HUES6 (cell line): ENCODE data around the gene CARD11.

Experiments
- H3K27ac ChIP-seq: 2 replicates; pipeline ENCODE4 v1.7.0; 2013; ENCODE audit warnings: low read depth, mild to moderate bottlenecking, low read length, inconsistent platforms
- H3K27me3 ChIP-seq: 2 replicates; pipeline ENCODE4 v1.6.1; 2013; ENCODE audit warnings: low read length; ENCODE audit not compliant: control insufficient read depth, insufficient read depth
- H3K36me3 ChIP-seq: 2 replicates; pipeline ENCODE4 v1.6.1; 2013; ENCODE audit warnings: low read length; ENCODE audit not compliant: control insufficient read depth, insufficient read depth
- H3K4me1 ChIP-seq: 2 replicates; pipeline ENCODE4 v1.6.1; 2013; ENCODE audit warnings: low read length; ENCODE audit not compliant: control insufficient read depth, insufficient read depth
- H3K4me3 ChIP-seq: 2 replicates; pipeline ENCODE4 v1.5.1; 2013; ENCODE audit warnings: low read depth, low read length
- H3K9ac ChIP-seq: one replicate; pipeline ENCODE4 v1.6.1; 2013; ENCODE audit warnings: mild to moderate bottlenecking, low read length
- H3K9me3 ChIP-seq: 2 replicates; pipeline ENCODE4 v1.6.1; 2013; ENCODE audit warnings: low read depth, low read length; ENCODE audit not compliant: control insufficient read depth, insufficient read depth

Gene CARD11

DNA sequence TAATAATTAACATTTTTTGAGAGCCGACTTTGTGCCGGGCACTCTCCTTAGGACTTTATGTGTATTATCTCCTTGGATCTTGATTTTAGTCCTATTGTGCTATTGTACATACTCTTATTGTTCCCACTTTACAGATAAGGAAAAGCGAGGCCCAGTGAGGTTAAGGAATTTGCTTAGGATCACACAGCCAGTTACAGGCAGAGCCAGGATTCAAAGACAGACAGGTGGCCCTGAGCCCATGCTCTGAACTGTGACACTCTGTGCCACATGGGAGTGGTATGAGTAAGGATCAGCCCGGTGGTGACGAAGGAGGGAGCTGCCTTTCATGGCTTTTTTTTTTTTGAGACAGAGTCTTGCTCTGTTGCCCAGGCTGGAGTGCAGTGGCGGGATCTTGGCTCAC, 183.7 kb downstream of the CARD11 start:
- Histone ChIP-seq H3K4me3 (no peak overlapping the region), H3K9ac (no peak overlapping the region), H3K4me1 (peaks cover 17% of the 10 kb centered on the region), H3K9me3 (no peaks in the 10 kb centered on the region), H3K27me3 (no peaks in the 10 kb centered on the region), H3K36me3 (no peaks in the 10 kb centered on the region), H3K27ac (no peak overlapping the region)

DNA sequence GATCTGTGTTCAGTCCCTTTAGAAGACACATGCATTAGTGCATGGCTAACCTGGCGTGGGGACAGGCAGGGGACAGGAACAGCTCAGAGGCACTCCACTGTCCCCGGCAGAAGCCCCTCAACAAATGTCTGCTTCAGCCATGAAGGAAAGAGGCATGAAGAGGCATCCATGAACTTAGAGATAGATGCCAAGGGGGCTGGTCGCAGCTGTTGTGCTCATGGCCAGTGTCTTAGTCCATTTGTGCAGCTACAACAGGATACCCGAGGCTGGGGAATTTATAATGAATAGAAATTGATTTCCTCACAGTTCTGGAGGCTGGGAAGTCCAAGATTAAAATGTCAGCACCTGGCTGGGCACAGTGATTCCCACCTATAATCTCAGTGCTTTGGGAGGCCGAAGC, 185.0 kb downstream of the CARD11 start:
- Histone ChIP-seq H3K27ac (no peak overlapping the region), H3K4me3 (no peak overlapping the region), H3K9me3 (no peaks in the 10 kb centered on the region), H3K9ac (no peak overlapping the region), H3K36me3 (no peaks in the 10 kb centered on the region), H3K27me3 (no peaks in the 10 kb centered on the region), H3K4me1 (peaks cover 9% of the 10 kb centered on the region)

DNA sequence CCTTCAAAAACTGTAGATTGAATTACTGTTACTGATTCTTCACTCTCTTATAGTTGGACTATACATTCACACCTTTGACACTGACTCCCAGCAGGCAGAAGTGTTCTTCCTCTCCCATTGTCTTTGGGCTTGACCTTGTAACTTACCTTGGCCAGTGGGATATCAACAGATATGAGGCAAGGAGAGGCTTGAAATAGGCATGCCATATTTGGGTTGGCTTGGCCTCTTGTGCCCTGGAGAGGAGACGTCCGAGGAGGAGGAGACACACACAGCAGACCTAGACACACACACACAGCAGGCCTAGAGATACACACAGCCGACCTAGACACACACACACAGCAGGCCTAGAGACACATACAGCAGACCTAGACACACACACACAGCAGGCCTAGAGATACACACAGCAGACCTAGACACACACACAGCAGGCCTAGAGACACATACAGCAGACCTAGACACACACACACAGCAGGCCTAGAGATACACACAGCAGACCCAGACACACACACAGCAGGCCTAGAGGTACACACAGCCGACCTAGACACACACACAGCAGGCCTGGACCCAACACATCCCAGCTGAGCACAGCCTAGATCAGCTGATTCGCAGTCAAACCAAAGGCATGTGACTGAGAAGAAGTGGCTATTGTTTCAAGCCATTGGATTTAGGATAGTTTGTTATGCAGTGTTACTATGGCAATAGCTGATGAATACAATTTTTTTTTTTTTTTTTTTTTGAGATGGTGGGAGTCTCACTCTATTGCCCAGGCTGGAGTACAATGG, 187.1 kb downstream of the CARD11 start:
- no peak overlapping the region for H3K27ac ChIP-seq
- H3K27me3 ChIP-seq, result no peaks in the 10 kb centered on the region
- H3K4me3 ChIP-seq, result no peak overlapping the region
- H3K9ac ChIP-seq, result no peak overlapping the region
- no peaks in the 10 kb centered on the region for H3K4me1 ChIP-seq
- H3K36me3 ChIP-seq, result no peaks in the 10 kb centered on the region
- no peaks in the 10 kb centered on the region for H3K9me3 ChIP-seq
